HK-2 (cell line): ENCODE measurements around the gene ANGEL1.

ENCODE experiments used
- DNase-seq: peaks from one replicate; pipeline ENCODE4 v3.0.0-alpha.2; 2018; ENCODE audit not compliant: unreplicated experiment

ANGEL1 gene

GRCh38 chr14:76812422-76813383, at the start of gene ANGEL1:
Gene ANGEL1 (minus strand): TSS chr14:76812882. CDS start chr14:76812827, 55 bp downstream.
- peak; percentile 94 for DNase-seq

- DNase-seq: no peak
Measured at GRCh38 chr14:76861574-76862255, 49.0 kb upstream of the ANGEL1 start.

- DNase-seq: no peak
Measured at GRCh38 chr14:76856769-76857168, 44.1 kb upstream of the ANGEL1 start.

DNA sequence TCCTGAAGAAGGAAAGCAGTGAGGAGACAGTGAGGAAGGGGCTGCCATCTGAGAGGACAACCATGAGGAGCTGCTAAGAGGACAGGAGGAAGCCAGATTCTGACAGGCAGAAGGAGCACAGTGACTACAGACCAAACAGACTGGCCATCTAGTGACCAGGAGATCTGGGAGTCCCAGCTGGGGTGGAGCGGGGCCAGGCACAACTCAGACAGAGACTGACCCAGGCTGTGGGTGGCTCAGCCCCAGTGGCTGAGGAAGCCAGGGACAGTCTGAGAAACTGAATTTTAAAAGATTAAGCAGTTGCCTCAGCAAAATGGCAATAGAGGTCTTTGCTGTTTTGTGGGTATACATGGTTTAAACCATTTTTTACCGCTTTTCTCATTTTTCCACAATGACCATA, 42.4 kb upstream of the ANGEL1 start:
- DNase-seq: no peak

DNA sequence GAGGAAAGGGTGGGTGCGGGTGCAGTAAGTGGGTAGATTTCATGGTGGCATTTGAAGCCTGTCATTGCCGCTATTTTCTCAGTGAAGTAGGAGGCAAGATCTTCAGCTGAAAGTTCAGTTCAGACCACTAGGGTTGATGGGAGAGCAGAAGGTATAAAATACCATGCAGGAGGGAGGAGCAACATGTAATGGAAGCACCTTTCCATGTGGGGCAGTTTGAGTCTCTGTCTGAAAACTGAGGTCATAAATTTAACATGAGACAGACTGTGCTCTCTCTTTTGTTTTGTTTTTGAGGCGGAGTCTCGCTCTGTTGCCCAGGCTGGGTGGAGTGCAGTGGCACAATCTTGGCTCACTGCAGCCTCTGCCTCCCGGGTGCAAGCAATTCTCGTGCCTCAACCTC, 36.2 kb upstream of the ANGEL1 start:
- DNase-seq: no peak

DNA sequence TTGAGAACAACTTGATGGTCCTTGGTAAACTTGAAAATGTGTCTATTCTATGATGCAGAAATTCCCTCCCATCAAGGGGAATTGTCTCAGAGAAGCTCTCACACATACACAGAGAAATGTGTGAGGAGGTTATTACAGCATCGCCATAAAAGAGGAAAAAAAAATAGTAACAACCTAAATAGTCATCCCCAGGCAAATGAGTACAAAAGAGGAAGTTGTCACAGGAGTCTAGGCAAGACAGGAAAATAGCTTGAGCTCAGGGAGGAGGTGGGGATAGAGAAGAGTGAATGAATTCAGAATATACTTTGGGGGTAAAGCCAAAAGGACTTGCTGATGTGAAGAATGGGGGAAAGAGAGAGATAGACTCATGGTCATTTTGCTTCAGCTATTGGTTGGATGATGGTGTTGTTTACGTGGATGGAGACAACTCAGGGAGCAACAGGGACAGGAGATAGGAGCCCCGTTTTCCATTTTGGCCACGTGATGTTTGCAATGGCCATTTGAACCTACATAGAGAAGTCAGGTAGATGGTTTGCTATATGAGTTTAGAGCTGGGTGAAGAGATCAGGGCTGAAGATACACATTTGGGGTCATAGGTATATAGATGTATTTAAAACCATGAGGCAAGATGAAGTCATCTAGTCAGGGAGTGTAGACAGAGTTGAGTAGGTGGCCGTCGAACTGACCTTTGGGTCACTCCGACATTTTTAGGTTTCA, 33.8 kb upstream of the ANGEL1 start:
- DNase-seq: no peak

DNA sequence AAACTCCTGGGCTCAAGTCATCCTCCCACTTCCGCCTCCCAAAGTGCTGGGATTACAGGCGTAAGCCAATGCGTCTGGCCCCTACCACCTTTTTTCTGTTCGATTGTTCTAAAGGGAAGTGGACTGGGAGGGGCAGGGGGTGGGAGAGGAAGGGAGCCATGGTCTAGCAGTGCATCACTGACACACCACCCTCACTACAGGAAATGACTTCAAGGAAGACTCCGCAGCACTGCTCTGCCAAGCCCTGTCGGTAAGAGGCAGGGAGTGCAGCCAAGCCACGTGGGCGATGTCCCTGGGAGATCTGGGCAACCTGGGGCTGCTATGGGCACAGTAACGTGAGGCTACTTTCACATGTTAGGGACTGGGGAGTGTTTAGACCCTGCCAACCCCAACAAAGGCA, 31.5 kb upstream of the ANGEL1 start:
- DNase-seq: peak; percentile 18

- no peak for DNase-seq
Measured at GRCh38 chr14:76842414-76842813, 29.7 kb upstream of the ANGEL1 start.

GRCh38 chr14:76837524-76837923, 24.8 kb upstream of the ANGEL1 start:
- DNase-seq: no peak

- no peak for DNase-seq
Measured at GRCh38 chr14:76836029-76836630, 23.4 kb upstream of the ANGEL1 start.

DNA sequence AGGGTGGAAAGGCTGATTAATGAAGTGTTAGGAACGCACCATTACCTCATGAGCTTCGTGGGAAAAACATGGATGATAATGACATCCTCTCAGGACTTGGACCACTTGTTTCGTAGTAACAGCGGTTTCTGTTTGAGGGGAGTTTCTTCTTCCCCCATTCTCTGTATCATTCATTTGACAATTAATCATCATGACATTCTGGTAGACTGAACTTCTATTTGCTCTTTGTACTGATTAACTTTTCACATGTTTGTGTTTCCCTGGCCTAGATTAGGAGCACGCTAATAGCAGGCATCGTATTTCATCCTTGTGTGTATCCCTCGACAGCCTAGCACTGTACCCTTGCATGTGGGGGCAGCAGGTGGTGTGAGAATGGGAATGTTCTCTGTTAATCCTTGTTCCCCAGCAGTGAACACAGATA, 21.6 kb upstream of the ANGEL1 start:
- no peak for DNase-seq

- DNase-seq: no peak
Measured at GRCh38 chr14:76833011-76833410, 20.3 kb upstream of the ANGEL1 start.

- DNase-seq: no peak
Measured at GRCh38 chr14:76832503-76832988, 19.9 kb upstream of the ANGEL1 start.

- no peak for DNase-seq
Measured at GRCh38 chr14:76830556-76830955, 17.9 kb upstream of the ANGEL1 start.

DNA sequence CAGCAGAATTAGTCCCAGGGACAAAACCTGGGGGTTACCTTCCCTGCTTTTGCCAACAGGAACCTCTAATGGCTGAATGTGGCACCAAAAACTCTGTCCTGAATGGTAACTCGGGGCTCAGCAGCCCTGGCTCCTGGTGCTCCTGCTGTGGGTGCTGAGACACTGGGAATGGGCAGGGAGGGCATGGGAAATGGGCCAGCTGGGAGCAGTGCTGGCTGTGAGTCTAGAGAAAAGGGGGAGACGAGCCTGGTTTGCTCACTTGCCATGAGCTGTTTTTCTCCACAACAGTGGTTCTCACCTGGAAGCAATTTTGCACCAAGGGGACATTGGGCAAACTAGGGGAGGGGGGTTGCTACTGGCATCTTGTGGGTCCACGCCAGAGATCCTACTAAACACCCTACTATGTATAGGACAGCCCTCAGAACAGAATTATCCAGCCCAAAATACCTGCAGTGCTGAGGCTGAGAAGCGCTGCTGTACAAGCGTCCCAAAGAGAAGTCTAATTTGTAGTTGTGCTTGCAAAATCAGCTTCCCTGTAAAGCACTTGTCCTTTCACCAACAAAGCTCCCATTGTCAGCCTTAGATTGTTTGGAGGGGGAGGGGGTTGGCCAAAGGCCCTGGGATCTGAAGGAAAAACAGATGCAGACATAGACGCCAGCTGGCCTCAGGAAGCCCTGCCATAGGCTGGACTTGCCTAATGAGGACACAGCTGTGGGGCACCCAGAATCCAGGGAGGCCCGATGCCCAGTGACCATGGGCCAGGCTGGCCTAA, 17.2 kb upstream of the ANGEL1 start:
- no peak for DNase-seq

DNA sequence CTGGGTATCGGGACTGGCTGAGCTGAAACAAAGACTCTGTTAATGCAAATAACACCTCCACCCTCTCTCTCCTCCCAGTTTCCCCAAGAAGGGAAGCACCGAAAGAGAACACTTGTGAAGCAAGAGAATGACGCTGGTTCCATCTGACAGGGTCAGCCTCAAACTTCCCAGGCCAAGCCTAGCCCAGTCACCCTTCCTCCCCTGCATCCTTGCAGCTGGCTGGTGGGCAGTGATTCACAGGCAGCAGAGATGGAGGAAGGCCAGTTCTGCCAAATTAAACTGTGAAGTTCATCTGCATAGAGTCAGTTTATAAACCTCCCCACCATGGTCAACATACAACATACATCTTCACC, 16.3 kb upstream of the ANGEL1 start:
- DNase-seq: no peak

- no peak for DNase-seq
Measured at GRCh38 chr14:76828339-76829012, 15.8 kb upstream of the ANGEL1 start.

DNA sequence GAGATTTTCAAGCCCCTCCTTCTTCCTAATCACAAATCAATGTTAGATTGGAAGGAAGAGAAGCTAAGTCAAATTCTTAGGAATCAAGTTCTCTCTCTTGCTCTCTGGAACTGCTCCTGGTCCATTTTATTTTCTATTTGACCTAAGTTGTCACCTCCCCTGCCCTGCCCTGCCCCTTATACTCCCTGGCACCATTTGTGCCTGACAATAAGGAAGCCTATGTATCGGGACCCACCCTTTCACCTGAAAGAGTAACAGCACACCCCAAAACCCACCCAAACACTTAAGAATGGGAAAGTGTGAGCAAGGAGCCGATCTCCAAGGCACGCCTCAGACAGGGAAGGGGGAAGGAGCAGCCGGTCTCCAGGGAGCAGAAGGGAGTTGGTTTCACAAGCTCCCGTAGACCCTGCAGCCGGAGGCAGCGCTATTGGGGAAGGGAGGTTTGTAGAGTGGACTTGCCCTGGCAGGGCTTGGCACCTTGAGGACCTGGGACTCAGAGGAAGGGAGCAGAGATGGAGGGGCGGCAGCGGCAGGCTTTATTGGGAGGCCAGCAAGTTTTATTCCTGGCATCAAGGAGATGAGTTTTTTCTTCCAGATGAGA, 15.1 kb upstream of the ANGEL1 start:
- no peak for DNase-seq

DNA sequence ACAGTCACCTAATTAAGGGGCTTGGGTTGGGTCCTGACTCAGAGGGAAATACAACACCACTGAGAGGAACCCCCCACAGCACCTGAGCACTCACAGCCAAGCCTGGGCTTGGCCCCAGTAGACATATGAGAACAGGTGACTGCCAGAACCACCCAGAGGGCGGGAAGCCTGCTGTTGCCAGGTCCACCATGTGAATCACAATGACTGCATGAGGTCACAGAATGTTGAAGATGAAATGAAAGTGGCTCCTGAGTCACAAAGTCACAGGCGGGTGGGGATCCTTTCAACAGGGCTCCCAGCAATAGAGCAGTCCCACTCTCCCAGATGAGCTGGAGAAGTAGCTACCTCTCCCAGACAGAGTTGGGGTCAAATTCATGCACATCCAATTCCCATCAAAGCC, 13.4 kb upstream of the ANGEL1 start, which contains the start of gene LRRC74A:
Gene LRRC74A, plus strand, starts transcription at position 287 of the 400 bp plus-strand sequence. CDS start 290 bp downstream, outside the sequence.
- no peak for DNase-seq

- DNase-seq: no peak
Measured at GRCh38 chr14:76820700-76821099, 8.0 kb upstream of the ANGEL1 start.
